Uterus (tissue), 2 donors: ENCODE results near the gene LMX1B.

Experiments used
- CTCF ChIP-seq, 4 experiments: fragments of 200-600 bp in 2 of 4; fragments of 450-650 bp in 2 of 4; sonication (generic) in 2 of 4; IDR thresholded peaks; one replicate each; pipeline ENCODE4 v1.5.1; 2016 to 2019; ENCODE audit warnings: antibody characterized with exemption in 4 of 4, mild to moderate bottlenecking in 2 of 4, moderate library complexity in 1 of 4
- POLR2A ChIP-seq, 2 donors: fragments of 450-650 bp; IDR thresholded peaks; one replicate each; pipeline ENCODE4 v1.6.1; 2016; ENCODE audit warnings: antibody characterized with exemption in 2 of 2, mild to moderate bottlenecking in 1 of 2, moderate library complexity in 1 of 2

DNA sequence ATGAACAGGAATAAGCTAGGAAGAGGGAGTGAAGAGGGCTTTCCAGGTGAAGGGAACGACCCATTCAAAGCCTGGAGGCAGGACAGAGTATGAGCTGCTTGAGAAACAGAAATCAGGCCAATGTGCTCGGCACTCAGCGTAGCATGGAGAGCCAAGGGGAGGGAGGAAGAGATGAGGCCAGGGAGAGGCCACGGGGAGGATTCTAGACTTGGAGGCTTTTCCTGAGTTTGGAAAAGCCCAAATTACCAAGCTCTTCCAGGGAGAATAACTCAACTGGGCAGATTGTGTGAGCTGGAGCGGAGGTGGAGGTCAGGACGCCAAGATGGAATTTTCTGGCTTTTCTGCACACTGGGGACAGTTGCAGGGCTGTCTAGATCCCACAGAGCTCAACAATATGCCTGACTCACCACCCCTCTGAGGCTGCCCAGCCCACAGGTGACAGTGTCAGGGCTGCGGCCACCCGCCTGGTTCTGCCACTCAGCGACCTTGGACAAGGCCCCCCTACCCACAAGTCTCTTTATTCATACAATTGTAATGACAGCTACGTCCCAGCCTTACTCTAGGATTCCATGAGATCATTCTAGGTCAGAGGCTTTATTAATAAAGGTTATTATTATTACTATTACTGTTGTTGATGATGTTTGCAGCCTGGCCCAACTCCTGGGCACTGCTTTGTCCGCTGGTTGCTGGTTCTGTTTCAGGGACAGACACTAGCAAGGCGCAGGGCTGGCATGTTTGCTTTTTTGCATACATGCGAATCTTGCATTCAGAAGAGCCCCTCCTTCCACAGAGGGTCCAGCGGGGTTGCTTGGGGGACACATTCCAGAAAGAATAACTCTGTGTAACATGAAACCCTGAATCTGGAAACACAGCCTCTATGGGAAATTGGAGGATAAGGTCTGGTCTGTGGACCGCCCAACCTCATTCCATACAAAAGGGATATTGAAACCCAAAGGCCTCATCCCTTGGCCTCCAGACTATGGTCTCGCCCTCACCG is 9.4 kb upstream of the LMX1B start:
- TF ChIP-seq CTCF (IDR thresholded peaks at IDR 0.05) (no peak), POLR2A (IDR thresholded peaks at IDR 0.05) (no peak)
